ENCODE data around the gene HSFX3.

DNA sequence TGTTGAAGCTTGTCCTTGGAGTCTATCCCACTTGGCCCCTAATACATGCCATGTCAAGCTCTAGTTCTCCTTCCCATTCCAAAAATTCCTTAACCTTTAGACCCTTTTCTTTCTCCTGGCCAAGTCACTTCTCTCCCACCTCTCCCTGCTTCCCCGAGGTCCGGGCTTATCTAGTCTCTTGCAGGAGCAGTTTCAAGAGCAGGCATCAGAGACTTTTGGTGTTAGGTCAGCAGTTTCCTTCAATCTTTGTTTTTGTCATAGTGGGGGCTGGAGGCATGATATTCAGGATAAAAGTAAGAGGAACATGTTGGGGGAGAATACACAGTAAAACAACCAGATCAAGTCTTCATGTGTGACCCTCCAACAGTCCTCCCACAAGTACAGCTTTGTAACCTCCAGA, 33.1 kb downstream of the HSFX3 start:
- TF ChIP-seq GABPA (IDR thresholded peaks at IDR 0.05; ENCODE audit: borderline replicate concordance, insufficient read depth, low read length) (no peak), FOSL1 (IDR thresholded peaks at IDR 0.05; ENCODE audit: insufficient read depth, low read depth, low read length) (no peak), E2F6 (IDR thresholded peaks at IDR 0.05) (no peak), POLR2AphosphoS5 (IDR thresholded peaks at IDR 0.05; ENCODE audit: low read depth, low read length) (no peak), SP4 (IDR thresholded peaks at IDR 0.05; ENCODE audit: low read length) (no peak), RBBP5 (IDR thresholded peaks at IDR 0.05; ENCODE audit: borderline replicate concordance, low read depth, low read length) (no peak), TAF7 (optimal IDR thresholded peaks at IDR 0.05; ENCODE audit: borderline replicate concordance, low read depth, low read length) (no peak), RFX5 (IDR thresholded peaks at IDR 0.05; ENCODE audit: borderline replicate concordance, low read depth, low read length) (no peak), YY1 (IDR thresholded peaks at IDR 0.05; ENCODE audit: low read depth, low read length) (no peak), POLR2A (IDR thresholded peaks at IDR 0.05; ENCODE audit: control extremely low read depth in 1 of 2, low read depth in 2 of 2, low read length in 2 of 2) (no peak), SP1 (IDR thresholded peaks at IDR 0.05; ENCODE audit: low read depth, low read length) (no peak), TCF12 (IDR thresholded peaks at IDR 0.05; ENCODE audit: low read depth, low read length) (no peak)
- TF ChIP-seq, protein P1, sequence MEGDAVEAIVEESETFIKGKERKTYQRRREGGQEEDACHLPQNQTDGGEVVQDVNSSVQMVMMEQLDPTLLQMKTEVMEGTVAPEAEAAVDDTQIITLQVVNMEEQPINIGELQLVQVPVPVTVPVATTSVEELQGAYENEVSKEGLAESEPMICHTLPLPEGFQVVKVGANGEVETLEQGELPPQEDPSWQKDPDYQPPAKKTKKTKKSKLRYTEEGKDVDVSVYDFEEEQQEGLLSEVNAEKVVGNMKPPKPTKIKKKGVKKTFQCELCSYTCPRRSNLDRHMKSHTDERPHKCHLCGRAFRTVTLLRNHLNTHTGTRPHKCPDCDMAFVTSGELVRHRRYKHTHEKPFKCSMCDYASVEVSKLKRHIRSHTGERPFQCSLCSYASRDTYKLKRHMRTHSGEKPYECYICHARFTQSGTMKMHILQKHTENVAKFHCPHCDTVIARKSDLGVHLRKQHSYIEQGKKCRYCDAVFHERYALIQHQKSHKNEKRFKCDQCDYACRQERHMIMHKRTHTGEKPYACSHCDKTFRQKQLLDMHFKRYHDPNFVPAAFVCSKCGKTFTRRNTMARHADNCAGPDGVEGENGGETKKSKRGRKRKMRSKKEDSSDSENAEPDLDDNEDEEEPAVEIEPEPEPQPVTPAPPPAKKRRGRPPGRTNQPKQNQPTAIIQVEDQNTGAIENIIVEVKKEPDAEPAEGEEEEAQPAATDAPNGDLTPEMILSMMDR (IDR thresholded peaks at IDR 0.05; ENCODE audit: control extremely low read depth in 1 of 3, insufficient read depth in 1 of 3, low read depth in 1 of 3, low read length in 3 of 3) = no peak
